HepG2 (cell line): ENCODE results near the gene DCAF6.

Experiments
- BRCA1 ChIP-seq: sonication (generic); formaldehyde crosslinking; IDR thresholded peaks from 2 replicates; pipeline ENCODE4 v1.4.0; 2020; ENCODE audit warnings: missing genetic modification reagents
- CTCF ChIP-seq: sonication (generic); formaldehyde crosslinking; IDR thresholded peaks from 2 replicates; pipeline ENCODE4 v1.5.0; 2020; ENCODE audit warnings: mild to moderate bottlenecking, missing genetic modification reagents, moderate library complexity
- ETS1 ChIP-seq: sonication (generic); formaldehyde crosslinking; IDR thresholded peaks from 2 replicates; pipeline ENCODE4 v1.4.0; 2020; ENCODE audit warnings: missing genetic modification reagents
- FOXK1 ChIP-seq: sonication (generic); formaldehyde crosslinking; IDR thresholded peaks from 2 replicates; pipeline ENCODE4 v1.4.0; 2020; ENCODE audit warnings: low read depth, missing genetic modification reagents, borderline replicate concordance
- JDP2 ChIP-seq: sonication (generic); formaldehyde crosslinking; IDR thresholded peaks from 2 replicates; pipeline ENCODE4 v1.8.1; 2022; ENCODE audit warnings: missing genetic modification reagents, borderline replicate concordance
- KLF6 ChIP-seq: IDR thresholded peaks from 2 replicates; pipeline ENCODE4 v1.8.0; 2016; ENCODE audit warnings: missing biosample characterization, missing genetic modification reagents
- POLR2AphosphoS5 ChIP-seq: IDR thresholded peaks from 2 replicates; pipeline ENCODE4 v1.6.1; 2012; ENCODE audit warnings: low read depth, low read length
- RORA ChIP-seq: sonication (generic); formaldehyde crosslinking; IDR thresholded peaks from 2 replicates; pipeline ENCODE4 v1.5.0; 2020; ENCODE audit warnings: mild to moderate bottlenecking, missing genetic modification reagents, moderate library complexity
- SETDB1 ChIP-seq: sonication (generic); formaldehyde crosslinking; IDR thresholded peaks from 2 replicates; pipeline ENCODE4 v1.5.1; 2020; ENCODE audit warnings: missing genetic modification reagents, mild to moderate bottlenecking, borderline replicate concordance
- SIN3A ChIP-seq: IDR thresholded peaks from 2 replicates; pipeline ENCODE4 v1.6.1; 2011; ENCODE audit warnings: low read depth, mild to moderate bottlenecking, control low read depth, low read length, borderline replicate concordance
- ZNF207 ChIP-seq: fragments of 450-650 bp; IDR thresholded peaks from 2 replicates; pipeline ENCODE4 v1.6.1; 2016; ENCODE audit warnings: antibody characterized with exemption, borderline replicate concordance
- TF ChIP-seq, protein P1 (sequence below), 2 experiments: fragments of 450-650 bp in 1 of 2; sonication (generic) in 1 of 2; formaldehyde crosslinking in 1 of 2; IDR thresholded peaks; 2 replicates each; pipeline versions ENCODE4 v1.6.1 to v1.8.0; 2016 to 2022; ENCODE audit warnings: antibody characterized with exemption in 1 of 2, mild to moderate bottlenecking in 1 of 2, missing genetic modification reagents in 1 of 2
- TF ChIP-seq, protein P2 (sequence below): sonication (generic); formaldehyde crosslinking; IDR thresholded peaks from 2 replicates; pipeline ENCODE4 v1.4.0; 2020; ENCODE audit warnings: mild to moderate bottlenecking, missing genetic modification reagents

- TF ChIP-seq RORA (CRISPR knock-in tag) = no peak
- TF ChIP-seq POLR2AphosphoS5 = no peak
- TF ChIP-seq, protein P1, sequence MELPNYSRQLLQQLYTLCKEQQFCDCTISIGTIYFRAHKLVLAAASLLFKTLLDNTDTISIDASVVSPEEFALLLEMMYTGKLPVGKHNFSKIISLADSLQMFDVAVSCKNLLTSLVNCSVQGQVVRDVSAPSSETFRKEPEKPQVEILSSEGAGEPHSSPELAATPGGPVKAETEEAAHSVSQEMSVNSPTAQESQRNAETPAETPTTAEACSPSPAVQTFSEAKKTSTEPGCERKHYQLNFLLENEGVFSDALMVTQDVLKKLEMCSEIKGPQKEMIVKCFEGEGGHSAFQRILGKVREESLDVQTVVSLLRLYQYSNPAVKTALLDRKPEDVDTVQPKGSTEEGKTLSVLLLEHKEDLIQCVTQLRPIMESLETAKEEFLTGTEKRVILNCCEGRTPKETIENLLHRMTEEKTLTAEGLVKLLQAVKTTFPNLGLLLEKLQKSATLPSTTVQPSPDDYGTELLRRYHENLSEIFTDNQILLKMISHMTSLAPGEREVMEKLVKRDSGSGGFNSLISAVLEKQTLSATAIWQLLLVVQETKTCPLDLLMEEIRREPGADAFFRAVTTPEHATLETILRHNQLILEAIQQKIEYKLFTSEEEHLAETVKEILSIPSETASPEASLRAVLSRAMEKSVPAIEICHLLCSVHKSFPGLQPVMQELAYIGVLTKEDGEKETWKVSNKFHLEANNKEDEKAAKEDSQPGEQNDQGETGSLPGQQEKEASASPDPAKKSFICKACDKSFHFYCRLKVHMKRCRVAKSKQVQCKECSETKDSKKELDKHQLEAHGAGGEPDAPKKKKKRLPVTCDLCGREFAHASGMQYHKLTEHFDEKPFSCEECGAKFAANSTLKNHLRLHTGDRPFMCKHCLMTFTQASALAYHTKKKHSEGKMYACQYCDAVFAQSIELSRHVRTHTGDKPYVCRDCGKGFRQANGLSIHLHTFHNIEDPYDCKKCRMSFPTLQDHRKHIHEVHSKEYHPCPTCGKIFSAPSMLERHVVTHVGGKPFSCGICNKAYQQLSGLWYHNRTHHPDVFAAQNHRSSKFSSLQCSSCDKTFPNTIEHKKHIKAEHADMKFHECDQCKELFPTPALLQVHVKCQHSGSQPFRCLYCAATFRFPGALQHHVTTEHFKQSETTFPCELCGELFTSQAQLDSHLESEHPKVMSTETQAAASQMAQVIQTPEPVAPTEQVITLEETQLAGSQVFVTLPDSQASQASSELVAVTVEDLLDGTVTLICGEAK (IDR thresholded peaks at IDR 0.05) = no peak
- TF ChIP-seq, protein P1 (CRISPR knock-in tag; IDR thresholded peaks at IDR 0.05) = no peak
- TF ChIP-seq JDP2 = no peak
- TF ChIP-seq ZNF207 = no peak
- TF ChIP-seq BRCA1 (CRISPR knock-in tag) = no peak
- TF ChIP-seq FOXK1 (CRISPR knock-in tag) = no peak
- no peak for TF ChIP-seq ETS1 (CRISPR knock-in tag)
- TF ChIP-seq, protein P2, sequence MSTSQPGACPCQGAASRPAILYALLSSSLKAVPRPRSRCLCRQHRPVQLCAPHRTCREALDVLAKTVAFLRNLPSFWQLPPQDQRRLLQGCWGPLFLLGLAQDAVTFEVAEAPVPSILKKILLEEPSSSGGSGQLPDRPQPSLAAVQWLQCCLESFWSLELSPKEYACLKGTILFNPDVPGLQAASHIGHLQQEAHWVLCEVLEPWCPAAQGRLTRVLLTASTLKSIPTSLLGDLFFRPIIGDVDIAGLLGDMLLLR (CRISPR knock-in tag) = no peak
- TF ChIP-seq KLF6 = no peak
- TF ChIP-seq SIN3A = no peak
- TF ChIP-seq SETDB1 (CRISPR knock-in tag) = no peak
- no peak for TF ChIP-seq CTCF
Observed at GRCh38 chr1:167912294-167912693, 24.2 kb upstream of the DCAF6 start.
